AG04449 (cell line): ENCODE results near the gene ITGAD.

Experiments used
- CTCF ChIA-PET: fragments of 350-600 bp; formaldehyde crosslinking; extraction: SDS; loops from one replicate; lab custom pipeline; 2021; ENCODE audit warnings: antibody characterized with exemption; lab: Yijun Ruan, JAX
- POLR2A ChIA-PET: fragments of 400-600, 350-600 bp; formaldehyde crosslinking; extraction: SDS; loops from one replicate; lab custom pipeline; 2020; ENCODE audit warnings: antibody characterized with exemption, inconsistent platforms; lab: Yijun Ruan, JAX
- DNase-seq: peaks from one replicate; pipeline ENCODE4 v3.0.0-alpha.2; 2010; ENCODE audit warnings: low read depth, low spot score
- H3K4me3 ChIP-seq: 2 replicates; pipeline ENCODE4 v1.5.1; 2011; ENCODE audit warnings: low read depth, mild to moderate bottlenecking, control low read depth, low read length
- TF ChIP-seq, protein P1 (sequence below): IDR thresholded peaks from one replicate; pipeline ENCODE4 v1.5.1; 2011; ENCODE audit warnings: mild to moderate bottlenecking, moderate library complexity, low read length, control low read depth, inconsistent platforms; ENCODE audit not compliant: insufficient read depth; ENCODE audit errors: missing control alignments

ITGAD gene

DNA sequence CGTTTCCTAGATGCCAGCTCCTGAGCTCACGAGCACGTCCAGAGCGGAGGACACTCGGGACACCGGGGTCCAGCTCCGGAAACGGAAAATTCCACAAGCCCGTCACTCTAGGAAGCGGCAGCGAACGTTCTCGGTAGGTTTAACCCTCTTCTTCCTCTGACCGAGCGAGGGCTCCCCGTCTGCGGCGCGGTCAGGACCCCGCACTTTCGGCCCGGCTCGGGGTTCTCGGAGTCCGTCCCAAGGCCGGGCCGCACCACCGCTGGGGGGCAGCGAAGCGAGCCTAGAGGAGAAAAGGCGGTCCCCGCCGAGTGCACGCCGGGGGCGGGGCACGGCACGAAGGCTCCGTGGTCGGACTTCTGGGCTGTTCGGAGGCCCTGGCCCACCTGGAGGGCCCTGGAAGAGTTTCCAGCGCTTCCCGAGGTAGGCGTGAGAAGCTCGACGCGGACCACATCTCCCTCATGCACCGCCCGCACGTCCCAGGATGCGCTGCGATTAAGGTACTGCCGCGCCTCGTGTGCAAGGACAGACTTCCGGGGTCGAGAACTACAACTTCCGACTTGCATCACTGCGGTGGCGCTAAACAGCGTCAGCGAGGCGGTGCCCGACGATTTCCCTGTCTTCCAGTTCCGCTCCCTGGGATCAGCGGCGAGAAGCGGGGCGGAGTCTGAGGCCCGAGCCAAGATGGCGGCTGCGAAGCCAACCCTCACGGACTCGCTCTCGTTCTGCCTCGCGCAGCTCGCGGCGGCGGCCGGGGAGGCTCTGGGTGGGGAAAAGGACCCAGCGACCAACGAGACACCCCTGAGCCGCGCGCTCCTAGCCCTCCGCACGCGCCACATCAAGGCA lies 65.9 kb downstream of the ITGAD start, which contains the start of gene ARMC5:
ARMC5 (plus strand) TSS at position 658 of the 843 bp plus-strand sequence; CDS start at position 682, 24 bp downstream.
- CTCF ChIA-PET: interaction anchor here (0.6 to 11.7 kb wide), 21 partner anchors 9 to 505 kb away, joined by 3 to 134 read pairs (median 5); partner anchors contain the start of genes HSD3B7, TGFB1I1, TRIM72 and ZNF267
- POLR2A ChIA-PET: interaction anchor here (0.9 to 3.8 kb wide), 9 partner anchors 12 to 341 kb away, joined by 3 to 25 read pairs (median 6); partner anchors contain the start of genes FUS, KAT8, RUSF1 and SLC5A2
- peak; percentile 90 for DNase-seq
- TF ChIP-seq, protein P1, sequence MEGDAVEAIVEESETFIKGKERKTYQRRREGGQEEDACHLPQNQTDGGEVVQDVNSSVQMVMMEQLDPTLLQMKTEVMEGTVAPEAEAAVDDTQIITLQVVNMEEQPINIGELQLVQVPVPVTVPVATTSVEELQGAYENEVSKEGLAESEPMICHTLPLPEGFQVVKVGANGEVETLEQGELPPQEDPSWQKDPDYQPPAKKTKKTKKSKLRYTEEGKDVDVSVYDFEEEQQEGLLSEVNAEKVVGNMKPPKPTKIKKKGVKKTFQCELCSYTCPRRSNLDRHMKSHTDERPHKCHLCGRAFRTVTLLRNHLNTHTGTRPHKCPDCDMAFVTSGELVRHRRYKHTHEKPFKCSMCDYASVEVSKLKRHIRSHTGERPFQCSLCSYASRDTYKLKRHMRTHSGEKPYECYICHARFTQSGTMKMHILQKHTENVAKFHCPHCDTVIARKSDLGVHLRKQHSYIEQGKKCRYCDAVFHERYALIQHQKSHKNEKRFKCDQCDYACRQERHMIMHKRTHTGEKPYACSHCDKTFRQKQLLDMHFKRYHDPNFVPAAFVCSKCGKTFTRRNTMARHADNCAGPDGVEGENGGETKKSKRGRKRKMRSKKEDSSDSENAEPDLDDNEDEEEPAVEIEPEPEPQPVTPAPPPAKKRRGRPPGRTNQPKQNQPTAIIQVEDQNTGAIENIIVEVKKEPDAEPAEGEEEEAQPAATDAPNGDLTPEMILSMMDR: peak; percentile 79
- H3K4me3 ChIP-seq: peak within 1 kb of the TSS; percentile 64

DNA sequence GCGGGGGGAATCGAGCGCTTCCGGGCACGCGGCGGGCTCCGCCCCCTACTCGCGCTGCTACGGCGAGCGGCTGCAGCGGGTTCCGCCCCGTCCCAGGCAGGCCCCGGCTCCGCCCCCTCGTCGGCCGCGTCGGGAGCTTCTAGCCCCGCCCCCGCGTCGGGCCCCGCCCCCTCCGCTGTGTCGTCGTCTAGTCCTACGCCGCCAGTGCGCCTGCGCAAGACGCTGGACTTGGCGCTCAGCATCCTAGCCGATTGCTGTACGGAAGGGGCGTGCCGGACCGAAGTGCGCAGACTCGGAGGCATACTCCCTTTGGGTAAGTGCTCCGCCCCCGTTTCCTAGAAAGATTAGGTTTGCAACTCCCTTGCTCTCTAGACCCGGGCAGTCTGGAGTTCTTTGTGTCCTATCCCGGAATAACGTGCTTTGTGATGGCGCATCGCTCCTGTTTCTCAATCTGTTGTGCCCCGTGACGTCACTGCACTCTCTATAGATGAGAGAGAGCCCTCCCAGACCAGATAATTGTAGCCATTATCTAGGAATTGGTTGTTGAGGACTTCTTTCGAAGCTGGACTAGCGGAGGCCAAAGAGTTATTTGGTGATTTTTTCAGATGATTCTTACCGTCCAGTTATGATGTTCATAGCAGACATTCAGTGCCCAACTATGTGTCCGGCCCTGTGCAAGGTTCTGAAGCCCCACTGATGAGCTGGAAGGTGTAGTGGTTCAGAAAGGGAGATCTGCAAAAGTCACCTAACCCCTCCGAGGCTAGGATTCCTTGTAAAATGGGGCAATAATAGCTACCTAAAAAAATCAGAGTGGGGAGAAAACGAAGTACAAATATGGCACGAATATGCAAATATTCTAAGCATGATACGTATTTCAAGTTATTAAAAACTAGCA lies 66.8 kb downstream of the ITGAD start:
- DNase-seq: peak; percentile 90
- POLR2A ChIA-PET: interaction anchor here (0.6 to 3.8 kb wide), 9 partner anchors 10 to 342 kb away, joined by 3 to 25 read pairs (median 3); partner anchors contain the start of genes FUS, KAT8, RUSF1 and SLC5A2
- H3K4me3 ChIP-seq: peak overlapping the region; percentile 64
- CTCF ChIA-PET: interaction anchor here (0.8 to 11.7 kb wide), 34 partner anchors 8 to 506 kb away, joined by 3 to 134 read pairs (median 5); partner anchors contain the start of genes HSD3B7, PYCARD, TGFB1I1 and TRIM72
- TF ChIP-seq, protein P1: no peak

DNA sequence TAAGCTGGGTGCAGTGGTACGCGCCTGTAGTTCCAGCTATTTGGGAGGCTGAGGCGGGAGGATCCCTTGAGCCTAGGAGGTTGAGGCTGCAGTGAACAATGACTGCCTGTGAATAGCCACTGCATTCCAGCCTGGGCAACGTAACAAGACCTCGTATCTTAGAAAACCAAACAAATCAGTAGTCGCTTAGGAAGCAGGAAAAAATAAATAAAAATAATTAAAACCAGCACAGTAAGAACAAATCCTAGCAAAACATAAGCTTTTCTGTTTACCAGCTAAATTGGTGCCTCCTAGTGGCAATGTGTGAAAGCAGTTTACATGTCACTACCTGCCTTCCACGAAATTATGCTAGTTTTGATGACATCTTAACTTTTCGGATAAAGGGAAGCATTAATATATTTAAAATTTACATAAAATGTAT lies 67.5 kb downstream of the ITGAD start:
- DNase-seq: no peak
- TF ChIP-seq, protein P1: peak; percentile 56
- CTCF ChIA-PET: interaction anchor here (0.8 to 11.7 kb wide), 30 partner anchors 9 to 526 kb away, joined by 3 to 134 read pairs (median 5); partner anchors contain the start of genes HSD3B7, PYCARD, TGFB1I1 and ZNF843
- H3K4me3 ChIP-seq: peak overlapping the region; percentile 64
- POLR2A ChIA-PET: interaction anchor here (0.6 to 3.8 kb wide), 6 partner anchors 9 to 318 kb away, joined by 3 to 25 read pairs (median 6); partner anchors contain the start of genes FUS, SLC5A2 and TGFB1I1

DNA sequence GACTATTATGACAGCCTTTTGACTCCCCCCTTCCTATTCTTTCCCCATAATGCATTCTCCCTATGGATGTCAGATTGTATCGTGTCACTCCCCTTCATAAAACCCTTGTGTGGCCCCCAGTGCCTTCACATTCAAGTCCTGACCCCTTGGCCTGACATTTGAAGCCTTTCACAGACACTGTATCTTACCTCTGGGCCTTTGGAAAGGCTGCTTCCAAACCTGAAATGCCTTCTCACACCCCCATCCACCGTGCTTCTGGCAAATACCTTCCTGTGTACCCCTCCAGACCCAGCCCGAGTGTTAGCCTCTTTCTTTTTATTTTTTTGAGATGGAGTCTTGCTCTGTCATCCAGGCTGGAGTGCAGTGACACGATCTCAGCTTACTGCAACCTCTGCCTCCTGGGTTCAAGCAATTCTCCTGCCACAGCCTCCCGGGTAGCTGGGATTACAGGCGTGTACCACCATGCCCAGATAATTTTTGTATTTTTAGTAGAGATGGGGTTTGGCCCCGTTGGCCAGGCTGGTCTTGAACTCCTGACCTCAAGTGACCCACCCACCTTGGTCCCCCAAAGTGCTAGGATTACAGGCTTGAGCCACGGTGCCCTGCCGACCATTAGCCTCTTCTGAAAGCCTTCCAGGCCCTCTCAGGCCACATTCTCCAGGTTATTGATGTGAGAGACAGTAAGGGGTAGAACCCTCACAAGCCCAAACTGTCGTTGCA lies 68.2 kb downstream of the ITGAD start:
- H3K4me3 ChIP-seq: no peak overlapping the region
- CTCF ChIA-PET: interaction anchor here (0.9 to 11.7 kb wide), 28 partner anchors 9 to 526 kb away, joined by 3 to 134 read pairs (median 6); partner anchors contain the start of genes HSD3B7, PYCARD, TGFB1I1 and ZNF843
- no peak for DNase-seq
- POLR2A ChIA-PET: interaction anchor here (3.0 kb wide), 1 partner anchor 10 kb away, joined by 12 read pairs; the partner anchor contains the start of gene TGFB1I1
- TF ChIP-seq, protein P1: no peak
